IPS DF 4.7 (cell line): ENCODE measurements around the gene OPN5.

Experiments
- DNase-seq: peaks from one replicate; pipeline ENCODE4 v3.0.0-alpha.2; 2013; ENCODE audit warnings: low spot score; ENCODE audit errors: extremely low read depth

Gene OPN5

DNA sequence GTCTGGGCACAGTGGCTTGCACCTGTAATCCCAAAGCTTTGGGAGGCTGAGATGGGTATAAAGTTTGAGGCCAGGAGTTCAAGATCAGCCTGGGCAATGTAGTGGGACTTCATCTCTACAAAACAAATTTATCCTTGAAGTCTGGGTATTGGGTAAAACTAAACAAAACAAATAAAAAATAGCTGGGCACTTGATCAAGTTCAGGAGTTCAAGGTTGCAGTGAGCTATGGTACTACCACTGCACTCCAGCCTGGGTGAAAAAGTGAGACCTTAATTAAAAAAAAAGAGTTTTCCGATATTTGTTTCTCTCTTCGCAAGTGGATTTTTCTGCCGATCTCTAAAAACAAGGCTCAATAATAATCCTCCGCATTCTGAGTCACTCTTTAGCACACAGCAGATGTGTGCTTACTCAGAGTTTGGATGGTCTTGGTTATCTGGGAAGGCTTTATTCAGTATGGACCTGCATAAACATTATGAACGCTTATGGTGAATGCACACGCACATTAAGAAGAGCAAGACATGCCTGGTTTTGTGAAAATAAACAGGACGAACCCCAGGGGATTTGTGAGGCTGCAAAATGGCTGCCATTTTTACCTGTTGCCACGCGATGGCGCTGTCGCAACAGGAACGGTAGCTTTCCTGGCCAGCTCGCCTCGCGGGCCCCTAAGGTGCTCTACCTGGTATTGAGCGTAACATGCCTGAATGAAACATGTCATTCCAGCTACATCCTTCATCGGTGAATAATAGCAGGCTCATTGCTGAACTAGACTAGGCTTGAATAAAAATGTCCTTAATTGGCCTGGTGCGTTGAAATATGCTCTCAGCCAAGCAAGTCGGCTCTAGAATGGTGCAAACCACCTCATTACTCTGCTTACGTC is 6.0 kb downstream of the OPN5 start:
- no peak for DNase-seq

DNA sequence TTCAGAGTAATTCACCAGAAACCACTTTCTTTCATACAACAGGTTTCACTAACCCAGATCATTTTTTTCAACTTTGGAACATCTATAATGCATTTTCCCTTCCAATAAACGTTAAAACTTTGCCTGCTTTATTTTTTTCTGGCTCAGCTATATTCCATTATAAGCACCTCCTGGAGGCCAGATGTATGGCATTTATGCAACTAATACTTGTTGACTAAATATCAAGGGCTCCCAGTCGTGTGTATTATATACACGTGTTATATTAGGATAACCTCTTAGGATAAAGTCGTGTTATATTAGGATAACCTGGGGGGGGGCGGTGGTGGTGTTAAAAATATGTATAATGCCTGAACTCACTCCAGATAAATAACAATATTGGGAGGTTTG is 6.7 kb downstream of the OPN5 start:
- no peak for DNase-seq

DNA sequence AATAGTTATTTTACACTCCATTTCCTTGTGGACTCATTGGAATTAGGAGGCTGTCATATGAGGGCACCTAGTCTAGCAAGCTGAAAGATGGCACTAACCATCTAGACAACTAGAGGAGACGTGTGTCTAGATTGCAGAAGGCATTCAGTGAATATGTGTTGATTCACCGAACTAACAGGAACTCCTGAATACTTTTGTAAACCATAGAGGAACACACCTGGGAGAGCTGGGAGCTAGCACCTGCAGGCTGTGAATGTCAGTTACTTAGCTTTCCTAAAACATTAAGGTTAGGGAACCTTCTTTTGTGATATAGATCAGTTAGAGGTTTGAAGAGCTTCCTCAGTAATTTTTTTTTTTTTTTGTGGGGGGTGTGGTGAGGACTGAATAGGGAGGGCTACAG is 7.7 kb downstream of the OPN5 start:
- no peak for DNase-seq

DNA sequence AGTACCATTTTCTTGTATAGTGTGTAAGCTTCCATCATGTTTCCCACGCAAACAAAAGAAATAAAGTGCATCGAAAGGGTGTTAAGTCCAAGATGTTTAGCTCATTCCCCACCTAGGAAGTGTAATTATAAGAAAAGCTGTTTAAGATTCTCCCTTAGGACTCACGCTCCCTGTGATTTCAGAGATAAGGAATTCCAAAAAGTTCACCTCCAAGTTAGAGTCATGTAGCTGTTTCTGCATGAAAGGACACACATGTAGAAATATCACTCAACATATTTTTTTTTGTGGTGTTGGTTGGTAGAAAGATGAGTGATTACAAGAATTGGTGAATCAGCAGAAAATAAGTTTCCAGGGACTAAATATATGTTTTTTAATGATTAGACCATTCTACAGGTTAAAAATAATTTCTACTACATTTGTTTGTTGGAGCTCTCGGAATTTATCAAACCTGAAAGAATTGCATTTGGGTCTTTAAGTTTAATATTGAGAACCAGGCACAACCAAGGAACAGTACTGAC is 10.4 kb downstream of the OPN5 start:
- DNase-seq, result no peak

DNA sequence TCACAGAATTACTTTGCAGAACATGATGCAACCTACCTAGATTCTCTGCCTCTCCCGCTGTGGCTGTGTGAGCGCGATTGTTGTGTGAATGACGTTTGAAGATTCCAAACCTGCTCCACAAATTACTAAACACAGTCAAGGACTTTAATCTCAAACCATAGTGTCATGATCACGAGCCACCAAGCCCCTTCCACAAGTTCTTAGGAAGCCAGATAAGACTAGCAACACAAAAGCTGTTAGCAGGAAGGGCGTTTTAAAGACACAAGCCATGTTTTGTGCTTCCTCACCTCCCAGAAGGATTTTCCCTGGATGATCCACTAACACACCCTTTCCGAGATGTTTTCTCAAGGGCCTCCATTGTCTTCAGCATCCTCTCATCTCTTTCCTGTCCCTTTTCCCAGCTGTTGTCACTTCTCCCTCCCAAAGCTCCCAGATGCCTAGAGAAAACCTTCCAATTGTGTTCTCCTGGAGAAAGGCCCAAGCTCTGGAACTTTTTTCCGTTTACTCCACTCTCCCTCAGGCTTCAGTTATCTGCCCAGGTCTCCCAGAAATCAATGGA is 12.8 kb downstream of the OPN5 start:
- DNase-seq, result no peak

DNA sequence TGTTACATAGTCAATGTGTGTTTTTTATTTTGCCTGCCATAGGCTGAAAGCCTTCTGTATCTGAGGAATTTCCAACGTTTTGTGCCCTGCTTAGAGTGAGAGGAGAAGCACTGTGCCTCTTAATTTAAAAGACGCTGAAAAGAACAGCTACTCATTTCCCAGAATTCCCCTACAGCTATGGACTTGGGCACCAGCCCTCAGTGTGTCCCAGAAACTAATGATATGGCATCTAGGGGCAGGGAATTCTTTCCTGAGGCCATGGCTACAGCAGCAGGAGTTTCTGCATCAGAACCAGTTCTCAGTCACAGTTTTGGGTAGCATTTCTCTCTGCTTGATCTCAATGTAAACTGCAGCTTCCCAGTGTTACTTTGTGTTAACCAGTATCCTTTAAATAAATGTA is 20.2 kb downstream of the OPN5 start:
- DNase-seq, result no peak

DNA sequence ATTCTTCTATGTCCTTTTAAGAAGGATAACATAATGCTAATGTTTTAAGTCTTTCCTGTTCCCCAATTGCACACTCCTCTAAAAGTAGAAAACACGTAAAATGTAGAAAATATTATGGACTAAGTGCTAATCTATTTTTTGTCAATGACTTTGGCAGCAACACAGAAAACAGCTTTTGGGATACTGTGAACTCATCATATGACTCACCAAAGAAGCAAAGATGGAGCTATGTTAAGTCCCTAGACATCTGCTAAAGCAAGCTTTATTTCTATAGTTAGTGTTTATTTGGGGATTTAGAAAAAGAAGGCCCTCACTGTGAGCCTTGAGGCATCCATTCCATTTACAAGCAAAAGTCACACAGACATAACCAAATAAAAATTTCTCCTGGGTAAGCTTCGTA is 23.0 kb downstream of the OPN5 start:
- DNase-seq, result no peak

DNA sequence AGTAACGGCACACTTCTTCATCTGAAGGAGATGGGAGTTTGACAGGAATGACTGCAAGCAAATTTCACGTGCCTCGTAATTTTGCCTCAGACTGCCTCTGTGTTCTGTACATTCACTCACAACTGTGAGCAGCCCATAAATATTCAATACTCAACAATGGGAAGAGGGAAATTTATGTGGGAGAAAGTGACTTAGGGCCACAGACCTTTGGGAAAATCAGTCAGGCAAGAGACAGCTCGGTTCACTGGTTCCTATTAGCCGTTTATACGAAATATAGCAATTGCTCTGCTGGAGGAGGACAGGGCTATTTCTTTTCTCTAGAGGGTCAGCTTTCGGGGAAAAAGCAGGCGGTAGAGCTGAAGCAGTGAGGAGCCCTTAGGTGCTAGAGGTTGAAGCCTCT is 28.0 kb downstream of the OPN5 start:
- no peak for DNase-seq

DNA sequence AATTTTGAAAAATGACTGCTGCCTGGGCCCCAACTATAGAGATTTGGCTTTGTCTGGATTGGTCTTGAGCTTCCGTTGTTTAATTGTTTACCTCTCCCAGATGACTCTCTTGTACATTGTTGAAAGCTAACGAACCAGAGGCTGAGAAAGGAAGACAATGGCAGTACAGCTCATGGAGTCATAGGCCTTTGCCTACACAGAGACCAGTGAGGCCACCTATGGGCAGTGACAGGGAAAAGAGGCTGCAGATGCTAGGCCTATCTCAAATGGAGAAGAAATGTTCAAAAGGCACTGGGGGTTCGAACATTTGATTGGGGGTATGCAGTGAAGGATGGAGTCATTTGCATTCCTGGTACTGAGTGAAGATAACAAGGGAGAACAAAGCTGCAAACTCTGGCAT is 29.1 kb downstream of the OPN5 start:
- no peak for DNase-seq

DNA sequence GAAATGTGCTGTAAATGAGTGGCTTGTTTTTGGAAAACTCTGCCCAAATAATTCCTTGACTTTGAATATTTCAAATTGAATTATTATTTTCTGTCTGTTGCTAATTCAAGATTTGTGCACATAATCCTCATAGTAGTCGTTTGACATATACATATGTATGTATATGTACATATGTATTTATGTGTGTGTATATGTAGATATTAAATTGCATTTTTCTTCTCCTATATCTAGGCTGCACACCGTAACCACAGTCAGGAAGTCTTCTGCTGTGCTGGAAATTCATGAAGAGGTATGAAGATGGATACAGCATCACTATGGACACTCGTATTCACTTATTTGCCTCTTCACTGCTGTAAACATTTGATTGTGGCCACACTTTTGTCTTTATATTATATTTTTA is 29.6 kb downstream of the OPN5 start:
- DNase-seq, result no peak

DNA sequence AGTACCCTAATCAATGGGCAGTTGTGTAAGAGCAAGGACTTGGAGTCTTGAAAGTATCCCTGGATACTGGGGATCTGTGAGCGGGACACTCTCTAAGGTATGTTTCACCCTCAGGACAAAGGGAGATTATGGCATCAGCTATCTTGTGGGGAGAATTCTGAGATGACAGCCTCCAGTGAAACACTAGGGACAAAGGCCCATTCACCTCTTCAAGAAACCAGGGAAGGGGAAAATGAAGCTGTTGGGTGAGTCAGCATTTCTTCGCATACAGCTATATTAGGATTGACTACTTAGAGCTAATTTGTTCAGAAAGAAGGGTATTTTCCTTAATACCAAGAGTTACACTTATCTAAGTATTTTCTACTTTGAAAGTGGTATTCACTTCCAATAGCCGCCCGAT is 35.9 kb downstream of the OPN5 start:
- DNase-seq, result no peak

DNA sequence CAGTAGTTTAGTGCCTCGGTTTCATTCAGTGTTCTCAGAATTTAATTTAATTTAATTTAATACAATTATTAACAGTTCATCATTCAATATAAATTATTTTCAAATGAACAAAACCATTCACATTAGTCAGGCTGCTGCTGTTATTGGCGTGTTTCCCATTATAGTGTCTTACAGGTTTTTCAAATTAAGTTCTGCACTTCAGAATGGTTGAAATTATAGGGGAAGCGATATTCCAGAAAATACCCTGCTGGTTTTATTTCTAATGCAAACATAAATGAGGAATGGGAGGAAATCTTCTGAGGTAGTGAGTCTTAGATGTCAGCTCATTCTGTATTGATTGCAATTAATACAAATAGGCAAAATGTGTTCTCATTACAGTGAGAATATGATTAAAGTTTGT is 37.6 kb downstream of the OPN5 start:
- DNase-seq, result no peak

DNA sequence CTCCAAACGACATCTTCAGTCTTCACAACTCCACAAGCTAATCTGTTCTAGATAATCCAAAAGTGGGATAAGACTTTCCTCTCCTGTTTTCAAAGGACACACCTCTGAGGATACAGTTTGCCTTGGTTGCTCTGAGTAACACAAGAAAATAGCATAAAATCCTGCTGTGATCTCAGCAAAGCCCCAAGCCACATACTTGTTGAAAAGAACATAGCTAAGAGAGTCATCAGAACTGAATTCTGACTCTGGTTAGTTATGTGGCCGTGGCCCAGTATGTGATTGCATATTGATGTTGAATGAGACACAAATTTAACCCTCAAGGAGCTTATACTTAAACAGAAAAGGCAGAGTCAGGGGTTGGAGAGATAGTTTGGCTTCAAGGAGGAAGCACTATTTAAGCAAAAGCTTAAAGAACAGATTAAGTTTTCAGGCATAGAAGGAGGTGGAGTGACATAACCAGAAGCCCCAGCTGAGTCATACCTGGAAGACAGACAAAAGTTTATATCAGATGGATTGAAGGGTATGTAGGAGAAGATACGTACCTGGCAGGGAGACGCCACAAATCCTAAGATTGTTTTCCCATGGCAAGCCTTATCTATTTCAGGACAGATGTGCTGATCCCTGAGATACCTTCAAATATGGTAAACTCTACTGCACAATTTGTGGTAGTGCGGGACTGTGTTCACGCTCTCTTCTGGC is 41.2 kb downstream of the OPN5 start:
- DNase-seq, result no peak

DNA sequence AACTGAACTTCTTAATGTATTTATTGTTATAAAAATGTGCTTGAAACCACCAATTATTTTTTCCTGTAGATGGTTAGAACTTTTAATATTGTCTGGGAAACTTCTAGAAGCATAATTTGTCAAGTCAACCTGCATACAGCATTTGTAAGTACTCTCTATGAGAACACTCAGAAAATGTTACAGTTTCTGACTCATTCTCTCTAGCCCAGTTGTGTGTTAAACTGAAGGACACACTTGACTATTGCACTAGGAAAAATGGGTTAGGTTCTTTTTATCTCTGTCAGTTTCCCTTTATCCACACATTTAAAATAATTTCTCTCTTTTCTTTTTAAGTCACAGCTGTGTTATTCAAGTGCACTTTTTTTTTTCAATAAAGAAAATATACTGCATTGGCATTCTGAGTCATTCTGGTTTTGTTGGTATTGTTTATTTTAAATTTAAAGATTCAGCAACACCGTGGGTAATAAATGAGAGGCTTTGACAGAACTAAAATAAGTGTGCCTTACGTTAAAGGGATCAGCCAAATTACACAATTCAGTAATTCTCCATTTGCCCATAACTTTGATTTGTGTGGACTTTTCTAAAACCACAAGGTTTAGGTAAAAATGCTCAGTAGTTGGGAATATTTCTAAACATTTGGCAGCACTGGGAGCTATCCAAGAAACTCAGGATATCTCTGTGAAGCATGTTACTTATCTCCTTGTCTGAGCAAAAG is 50.7 kb downstream of the OPN5 start:
- DNase-seq, result no peak

DNA sequence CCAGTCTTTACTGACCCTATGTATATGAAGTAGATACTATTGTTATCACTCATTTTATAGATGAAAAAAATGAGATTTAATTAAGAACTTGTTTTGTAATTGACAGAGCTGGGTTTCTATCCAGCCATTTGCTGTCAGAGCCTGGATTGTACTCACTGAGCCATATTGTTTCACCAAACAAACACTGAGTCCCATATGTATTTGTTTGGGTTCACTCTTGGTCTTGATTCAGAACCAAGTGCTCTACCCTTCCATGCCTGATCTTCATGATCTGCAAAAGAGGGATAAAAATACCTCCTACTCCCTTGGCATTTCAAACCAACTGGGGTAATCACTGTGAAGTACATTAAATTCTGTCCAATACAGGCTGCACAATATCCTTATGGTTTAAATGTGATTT is 52.4 kb downstream of the OPN5 start:
- no peak for DNase-seq

DNA sequence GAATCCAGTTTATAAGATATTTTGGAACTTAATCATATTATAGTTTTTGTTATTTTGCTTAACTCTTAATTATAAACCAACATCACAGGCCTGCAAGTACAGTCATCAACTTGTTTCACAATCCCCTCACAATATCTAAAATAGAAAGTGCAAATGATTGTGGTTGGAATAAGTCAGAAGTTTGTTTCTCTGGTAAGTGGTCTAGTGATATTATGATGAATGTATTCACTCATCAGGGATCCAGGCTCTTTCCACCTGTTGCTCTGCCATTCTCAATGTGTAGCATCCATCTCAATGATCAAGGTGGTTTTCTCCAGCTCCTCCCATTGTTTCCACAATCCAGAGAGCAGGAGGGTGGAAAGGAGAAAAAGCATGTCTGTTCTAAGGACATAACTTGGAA is 54.2 kb downstream of the OPN5 start:
- DNase-seq, result no peak

DNA sequence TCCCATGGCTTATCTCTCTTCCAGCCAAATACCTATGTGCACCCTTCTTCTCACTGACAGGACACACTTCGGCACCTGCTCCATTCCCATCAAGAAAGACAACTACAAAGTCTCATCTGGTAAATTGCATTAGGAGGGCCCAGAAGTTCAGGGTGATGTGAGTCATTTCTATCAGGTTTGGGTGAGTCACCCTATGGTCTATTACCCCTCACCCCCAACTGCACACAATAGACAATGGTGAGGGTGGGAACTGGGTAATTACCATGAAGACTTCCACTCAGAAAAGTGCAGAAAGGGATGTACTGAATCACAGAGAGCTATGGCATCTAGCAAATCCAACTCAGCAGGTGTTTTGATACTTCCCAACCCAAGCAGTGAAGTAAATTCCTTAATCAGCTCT is 54.8 kb downstream of the OPN5 start:
- DNase-seq, result no peak

DNA sequence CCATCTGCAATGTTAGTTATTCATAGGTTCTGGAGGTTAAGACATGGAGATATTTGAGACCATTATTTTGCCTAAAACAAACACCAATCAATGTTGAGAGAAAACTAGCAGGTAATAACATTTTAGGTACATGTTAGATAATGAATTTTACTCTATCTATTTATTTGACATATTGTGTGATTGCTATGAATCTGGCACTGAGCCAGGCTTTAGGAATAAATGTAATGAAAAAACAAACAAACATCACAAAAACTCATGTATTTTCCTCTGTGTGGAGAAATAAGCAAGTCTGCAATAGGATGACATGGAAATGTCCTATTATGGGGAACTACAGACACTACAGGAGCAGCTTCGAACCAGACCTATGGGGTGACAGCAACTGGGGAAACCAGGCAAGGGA is 57.8 kb downstream of the OPN5 start:
- DNase-seq, result no peak

DNA sequence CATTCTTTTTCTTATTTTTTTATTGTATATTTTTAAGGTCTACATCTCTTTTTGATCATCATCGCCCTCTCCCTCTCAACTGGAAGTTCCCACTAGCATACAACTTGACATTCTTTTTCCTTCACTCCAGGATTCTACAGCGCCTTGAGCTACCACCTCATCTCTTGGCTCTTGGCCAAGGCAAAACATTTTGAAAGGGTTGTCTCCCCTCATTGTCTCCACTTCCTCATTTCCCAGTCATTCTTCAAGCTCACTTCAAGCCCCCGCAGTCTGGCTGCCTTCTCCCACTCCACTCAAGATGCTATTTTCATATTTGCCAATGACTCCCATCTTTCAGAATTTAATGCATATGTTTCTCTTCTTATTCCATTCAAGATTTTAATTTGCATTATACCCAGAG is 63.0 kb downstream of the OPN5 start:
- DNase-seq, result no peak

DNA sequence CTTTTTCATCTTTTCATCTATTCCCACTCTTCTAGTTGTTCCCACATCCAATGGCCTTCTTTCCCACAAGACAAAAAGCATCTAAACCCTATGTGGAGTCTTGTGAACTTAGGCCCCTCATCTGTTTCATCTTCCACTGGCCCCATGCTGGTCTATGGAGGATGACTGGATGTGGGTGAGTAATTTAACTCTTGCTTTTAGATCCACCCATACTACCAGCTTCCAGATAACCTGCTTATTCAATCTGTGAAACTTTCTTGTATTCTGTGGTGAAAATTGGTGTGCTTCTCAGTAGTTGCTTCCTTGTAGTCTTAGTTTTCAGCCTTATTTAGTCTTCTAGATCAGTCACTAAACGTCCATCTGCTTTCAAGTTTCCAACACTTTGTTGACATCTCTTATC is 64.9 kb downstream of the OPN5 start:
- no peak for DNase-seq

DNA sequence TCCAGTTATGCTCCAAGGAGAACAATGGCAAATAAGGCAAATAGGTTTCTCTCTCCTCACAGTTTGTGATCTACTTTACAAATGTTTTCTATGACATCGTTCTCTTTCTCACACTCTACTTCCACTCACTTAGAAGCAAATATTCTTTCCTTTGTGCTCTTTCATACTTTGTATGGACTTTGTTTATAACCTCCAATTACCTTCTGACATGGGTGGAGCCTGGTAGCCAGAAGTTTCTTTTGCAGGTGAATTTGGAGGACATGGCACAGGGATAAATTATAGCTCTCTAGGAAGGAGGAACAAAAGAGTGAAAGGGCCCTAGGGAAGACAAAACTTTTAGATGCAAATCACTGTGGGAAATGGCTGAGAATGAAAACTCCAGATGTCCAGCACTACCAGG is 69.3 kb downstream of the OPN5 start:
- DNase-seq, result no peak

DNA sequence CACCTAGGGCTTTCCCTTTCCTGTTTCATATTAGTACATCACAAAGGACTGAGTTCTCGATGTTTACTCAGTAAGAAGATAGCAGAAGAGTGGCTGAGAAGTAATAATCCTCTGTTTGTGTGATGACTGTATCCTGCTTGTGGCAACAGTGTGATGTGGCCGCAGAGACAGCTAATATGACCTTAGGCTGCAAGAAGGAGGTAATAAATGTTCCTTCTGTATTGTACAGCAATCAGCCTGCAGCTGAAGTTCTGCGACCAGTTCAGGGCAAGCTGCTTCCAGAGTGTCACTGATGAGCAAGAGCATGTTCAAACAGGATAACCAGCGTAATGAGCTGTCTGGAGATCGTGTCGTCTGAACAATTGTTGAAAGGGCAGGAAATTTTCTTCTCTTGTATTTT is 70.9 kb downstream of the OPN5 start:
- DNase-seq, result no peak
